GM12873 (cell line): ENCODE measurements around the gene DDC.

Experiments
- CTCF ChIP-seq: IDR thresholded peaks from 2 replicates; pipeline ENCODE4 v1.5.1; 2012; ENCODE audit warnings: low read depth, mild to moderate bottlenecking, moderate library complexity, low read length, control low read depth; ENCODE audit not compliant: insufficient read depth; ENCODE audit errors: missing control alignments

Gene DDC

GRCh38 chr7:50564640-50565558, at the start of gene DDC:
Gene DDC, minus strand, starts transcription at chr7:50565405. Its CDS starts 21,320 bp downstream, at chr7:50544085.
- TF ChIP-seq CTCF: no peak

- no peak for TF ChIP-seq CTCF
Observed at GRCh38 chr7:50613473-50613872, 48.3 kb upstream of the DDC start.

GRCh38 chr7:50612704-50613103, 47.5 kb upstream of the DDC start:
- no peak for TF ChIP-seq CTCF

- TF ChIP-seq CTCF: no peak
Observed at GRCh38 chr7:50610521-50611277, 45.5 kb upstream of the DDC start.

- no peak for TF ChIP-seq CTCF
Observed at GRCh38 chr7:50608196-50608906, 43.1 kb upstream of the DDC start.

- TF ChIP-seq CTCF: no peak
Observed at GRCh38 chr7:50607524-50608125, 42.4 kb upstream of the DDC start.
